T-helper 1 cell (primary cell): ENCODE measurements around the gene CFL1.
A peak's percentile ranks its signal among the peaks of the same experiment; 100 is the strongest.

Experiments
- DNase-seq, 5 donors: peaks; one replicate each; pipeline ENCODE4 v3.0.0-alpha.2; 2012 to 2020

The CFL1 gene

DNA sequence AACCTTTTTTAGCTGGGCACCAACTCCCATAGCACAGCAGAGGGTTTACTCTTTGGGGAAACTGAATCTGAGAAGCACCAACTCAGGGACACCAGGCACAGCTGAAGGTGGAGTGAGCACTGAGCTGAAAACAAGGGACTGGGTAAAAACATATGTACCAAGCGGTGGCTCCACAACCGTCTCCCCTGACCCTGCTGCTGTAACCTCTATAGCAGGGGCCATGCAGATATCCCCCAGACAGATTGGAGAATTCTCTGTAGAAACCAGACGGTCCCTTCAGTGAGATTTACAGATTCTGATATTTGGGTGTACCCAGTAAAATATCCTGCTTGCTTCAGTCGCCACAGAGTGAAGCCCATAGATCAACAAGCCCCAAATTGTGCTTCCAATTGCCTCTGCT, 28.5 kb downstream of the CFL1 start:
- DNase-seq: no peak

GRCh38 chr11:65826984-65827735, 30.8 kb downstream of the CFL1 start:
- DNase-seq: no peak

DNA sequence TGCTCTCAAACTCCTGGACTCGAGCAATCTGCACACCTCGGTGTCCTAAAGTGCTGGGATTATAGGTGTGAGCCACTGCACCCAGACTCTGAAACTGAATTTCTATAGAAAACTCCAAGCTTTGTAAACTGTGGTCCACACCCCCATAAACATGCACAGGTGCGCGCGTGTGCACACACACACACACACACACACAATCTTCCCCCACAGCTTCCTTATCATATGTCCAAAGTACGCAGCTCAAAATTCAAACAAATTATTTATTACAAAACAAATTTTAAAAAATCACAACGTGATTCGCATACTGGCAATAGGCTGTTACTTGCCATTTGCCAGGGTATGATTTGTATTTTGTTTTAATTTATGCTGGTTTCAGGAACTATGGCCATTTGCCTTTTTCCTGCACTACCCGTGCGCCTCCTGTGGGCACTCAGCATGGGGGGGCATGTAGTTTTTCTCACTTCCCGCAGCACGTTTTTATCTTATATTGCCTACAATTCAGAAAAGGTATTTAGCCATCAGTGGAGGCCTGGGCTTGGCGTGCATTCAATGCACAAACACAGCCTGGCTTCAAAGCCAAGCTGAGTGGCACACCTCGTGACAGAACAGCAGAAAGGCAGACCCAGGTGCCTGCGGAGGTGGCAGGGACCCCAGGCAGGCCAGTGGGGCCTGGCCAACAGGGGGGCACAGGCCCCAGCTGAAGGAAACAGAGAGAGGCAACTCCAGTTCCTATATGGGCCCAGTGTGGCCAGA, 35.0 kb downstream of the CFL1 start:
- no peak for DNase-seq

DNA sequence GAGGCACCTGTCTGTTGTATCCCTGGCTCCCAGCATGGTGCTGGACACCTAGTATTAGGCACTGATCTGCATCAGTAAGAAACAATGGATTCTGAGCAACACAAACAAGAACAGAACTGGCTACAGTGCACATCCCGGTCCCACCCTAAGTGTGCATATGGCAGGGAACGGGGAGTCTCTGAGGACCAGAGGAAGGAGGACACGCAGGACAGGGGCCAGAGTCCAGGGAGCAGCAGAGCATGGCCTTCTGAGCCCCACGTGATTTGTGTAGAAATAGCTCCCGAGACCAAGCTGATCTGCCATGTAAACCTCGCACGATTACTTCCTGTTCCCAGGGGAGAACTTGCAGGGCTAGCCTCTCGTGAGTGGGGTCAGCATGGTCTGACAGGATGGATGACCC, 36.9 kb downstream of the CFL1 start:
- no peak for DNase-seq

DNA sequence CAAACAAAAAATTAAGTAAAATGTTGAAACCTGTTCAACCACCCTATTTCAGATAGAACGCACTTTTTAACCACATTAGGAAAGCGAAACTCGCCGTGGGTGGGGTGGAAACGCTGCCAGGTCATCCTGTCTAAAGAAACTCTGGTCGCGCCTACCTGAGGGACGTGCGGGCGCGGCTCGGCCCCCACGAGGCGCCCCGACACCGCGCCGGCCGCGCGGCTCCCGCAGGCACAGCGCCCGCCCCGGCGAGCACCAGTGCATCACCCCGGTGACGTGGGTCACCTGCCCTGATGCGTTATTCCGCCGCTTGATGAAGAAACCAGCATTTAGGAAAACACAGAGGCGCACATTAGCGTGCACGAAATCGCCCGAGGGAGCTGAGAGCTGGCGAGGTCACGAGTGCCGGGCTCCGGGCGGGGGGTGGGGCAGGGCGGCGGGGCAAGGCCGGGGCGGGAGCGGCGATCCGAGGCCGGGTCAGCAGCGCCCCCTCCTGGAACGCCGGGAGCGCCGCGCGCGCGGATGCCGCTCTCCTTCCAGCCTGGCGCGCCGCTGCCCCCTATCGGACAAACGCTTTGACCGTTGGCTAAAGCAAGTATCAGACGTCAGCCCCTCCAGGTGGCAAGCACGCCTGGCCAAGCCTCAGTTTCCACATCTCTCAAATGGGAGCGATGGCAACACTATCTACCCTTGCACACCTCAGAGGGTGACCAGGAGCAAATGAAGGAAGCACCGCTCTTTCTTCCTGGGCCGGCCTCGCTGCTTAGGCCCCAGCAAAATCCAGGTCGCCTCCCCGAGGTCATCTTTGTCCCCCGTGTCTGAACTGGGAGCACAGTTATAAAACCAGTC, 39.9 kb downstream of the CFL1 start:
- peak; percentile 85 to 95 (median 91) for DNase-seq

GRCh38 chr11:65817312-65817834, 40.6 kb downstream of the CFL1 start:
- DNase-seq: no peak

DNA sequence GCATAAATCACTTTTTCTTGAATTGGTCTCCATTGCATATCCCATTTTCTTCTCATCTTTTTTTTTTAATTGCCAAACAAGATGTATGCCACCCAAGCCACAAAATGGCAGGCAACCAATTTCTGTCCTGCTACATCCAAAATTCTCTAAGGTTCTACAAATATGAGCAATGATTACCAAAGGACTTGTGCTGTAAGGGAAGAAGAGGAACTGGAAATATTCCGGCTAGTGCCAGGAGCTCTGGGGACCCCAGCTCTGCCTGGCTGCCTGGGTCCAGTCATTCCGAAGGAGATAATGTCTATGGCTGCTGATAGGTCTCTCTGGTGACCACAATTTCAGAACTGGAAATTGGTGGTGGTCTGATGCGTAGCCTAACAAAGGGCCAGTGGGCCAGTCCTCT, 41.3 kb downstream of the CFL1 start:
- no peak for DNase-seq

GRCh38 chr11:65814986-65815565, 42.9 kb downstream of the CFL1 start:
- DNase-seq: no peak

GRCh38 chr11:65814131-65814985, 43.6 kb downstream of the CFL1 start:
- DNase-seq: no peak

DNA sequence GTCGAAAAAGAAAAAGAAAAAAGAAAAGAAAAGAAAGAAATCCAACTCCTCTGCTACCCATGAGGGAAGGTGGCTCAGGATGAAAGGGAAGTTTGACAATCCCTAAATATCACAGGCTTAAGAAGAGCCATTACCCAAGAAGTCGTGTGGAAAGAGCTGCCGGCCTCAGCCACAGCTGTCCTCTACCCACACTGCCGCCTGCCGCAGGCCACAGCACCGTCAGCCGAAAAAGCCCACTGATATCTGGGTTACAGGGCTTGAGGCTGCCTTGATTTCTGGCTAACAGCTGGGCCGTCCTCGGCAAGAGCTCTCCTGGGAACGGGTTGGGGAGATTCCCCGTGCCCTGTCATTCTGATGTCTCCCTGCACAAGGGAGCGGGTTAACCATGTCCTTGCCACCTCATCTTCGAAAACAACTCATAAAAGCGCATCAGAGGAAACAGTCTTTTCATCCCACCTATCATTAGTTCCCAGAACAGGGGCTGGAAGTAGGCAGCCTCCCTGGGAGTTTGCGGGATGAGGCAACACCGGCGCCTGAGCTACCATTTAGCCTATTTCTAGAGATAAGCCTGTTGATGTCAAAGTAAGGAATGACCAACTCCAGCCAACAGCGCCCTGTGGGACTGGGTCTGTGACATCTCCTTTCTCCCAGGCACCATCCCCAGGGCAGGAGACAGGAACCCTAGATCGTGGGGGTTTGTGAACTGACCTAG, 46.1 kb downstream of the CFL1 start:
- no peak for DNase-seq

- no peak for DNase-seq
Measured at GRCh38 chr11:65810046-65810868, 47.7 kb downstream of the CFL1 start.

- DNase-seq: no peak
Measured at GRCh38 chr11:65809496-65809895, 48.5 kb downstream of the CFL1 start.

GRCh38 chr11:65808744-65809341, 49.1 kb downstream of the CFL1 start:
- DNase-seq: no peak

- DNase-seq: no peak
Measured at GRCh38 chr11:65806979-65807378, 51.0 kb downstream of the CFL1 start.
